ENCODE data around the gene TNNT2. TPM values are rescaled to one million over a fixed set of nuclear protein-coding genes. Genes with fewer than 3 reads are reported as not detected.
A peak's percentile ranks its signal among the peaks of the same experiment; 100 is the strongest.

Gene TNNT2
- total and polyA plus RNA-seq, 2 of the 13 experiments (the other 11 are each of a cell fraction or from before 2014, with no cell fraction given): 0.20 to 0.63 TPM

DNA sequence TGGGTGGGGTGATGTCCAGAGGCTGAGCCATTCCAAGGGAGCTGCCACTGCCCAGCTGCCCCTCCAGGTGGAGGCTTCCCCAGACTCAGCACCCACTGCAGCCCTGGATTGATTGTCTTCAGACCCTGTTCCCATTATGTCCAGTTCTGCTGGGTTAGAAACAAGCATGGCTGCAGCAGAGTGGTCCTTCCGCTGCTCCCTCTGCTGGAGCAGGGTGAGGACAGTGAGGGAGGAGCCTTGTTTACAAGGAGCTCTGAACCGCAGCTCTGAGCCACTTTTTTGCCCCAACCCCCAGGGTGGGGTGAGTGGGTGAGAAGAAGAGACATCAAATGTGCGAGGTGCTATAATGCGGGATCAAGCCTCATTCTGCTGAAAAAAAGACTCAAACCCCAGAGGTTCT, 2.3 kb downstream of the TNNT2 start:
- peak; percentile 32 for TF ChIP-seq CTCF (CRISPR knock-in tag; IDR thresholded peaks at IDR 0.05)
- no peak for TF ChIP-seq SMARCC2 (IDR thresholded peaks at IDR 0.05)
- no peak for TF ChIP-seq FOXA1 (IDR thresholded peaks at IDR 0.05)
- TF ChIP-seq FOXA1 (CRISPR knock-in tag; IDR thresholded peaks at IDR 0.05): peak; percentile 73
- TF ChIP-seq ZNF24 (IDR thresholded peaks at IDR 0.05): no peak
- no peak for TF ChIP-seq TBL1XR1 (IDR thresholded peaks at IDR 0.05; ENCODE audit: borderline replicate concordance, low read length, partially characterized antibody)
- TF ChIP-seq ZNF263 (CRISPR knock-in tag; IDR thresholded peaks at IDR 0.05): peak; percentile 99
- peak; percentile 66 for TF ChIP-seq FOXA3 (CRISPR knock-in tag; IDR thresholded peaks at IDR 0.05)
- peaks cover 3 to 49% of the 10 kb centered on the region in 2 experiments for H3K27me3 ChIP-seq (ENCODE audit: control insufficient read depth in 1 of 2, insufficient read depth in 2 of 2, low read length in 2 of 2)

DNA sequence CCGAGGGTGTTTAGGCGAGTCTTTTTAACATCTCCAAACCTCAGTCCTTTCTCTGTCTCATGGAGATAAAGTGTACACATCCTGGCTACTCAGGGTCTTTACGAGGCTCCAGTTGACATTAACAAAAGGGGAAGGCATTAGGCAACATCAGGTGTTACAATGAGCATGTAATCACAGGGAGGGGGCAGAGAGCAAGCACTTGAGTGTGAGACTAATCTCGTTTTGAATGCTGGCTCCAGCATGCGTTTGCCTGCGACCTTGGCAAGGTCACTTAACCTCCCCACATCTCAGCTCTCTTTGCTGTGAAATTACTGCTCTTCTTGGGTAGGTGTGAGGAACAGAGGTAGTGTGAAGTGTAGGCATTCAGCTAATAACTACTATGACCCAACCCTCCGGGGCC, 3.1 kb downstream of the TNNT2 start:
- ChIA-PET POLR2A (no interaction called here), CTCF (ENCODE audit: low intra/inter-chr PET ratio, low total read pairs) (no interaction called here)
- Histone ChIP-seq H2AFZ (ENCODE audit: low read length) (no peak overlapping the region), H3K27me3 (ENCODE audit: control insufficient read depth in 1 of 2, insufficient read depth in 2 of 2, low read length in 2 of 2) (peaks cover 3 to 49% of the 10 kb centered on the region in 2 experiments), H3K36me3 (replicated peaks in 1 of 2; ENCODE audit: control insufficient read depth in 1 of 2, insufficient read depth in 2 of 2, low read length in 2 of 2) (no peaks in the 10 kb centered on the region), H3K4me3 (replicated peaks in 1 of 3; ENCODE audit: insufficient read depth in 1 of 3, low read depth in 2 of 3, low read length in 3 of 3) (no peak overlapping the region), H3K9ac (ENCODE audit: insufficient read depth, low read depth, low read length) (no peak overlapping the region), H3K27ac (ENCODE audit: extremely low read length, insufficient read depth, low read length) (no peak overlapping the region), H4K20me1 (ENCODE audit: insufficient read depth, low read length) (no peaks in the 10 kb centered on the region), H3K9me3 (ENCODE audit: low read length) (no peaks in the 10 kb centered on the region), H3K4me1 (ENCODE audit: insufficient read depth, low read length) (no peaks in the 10 kb centered on the region), H3K4me2 (ENCODE audit: low read depth, low read length) (no peak overlapping the region), H3K79me2 (ENCODE audit: insufficient read depth, low read length) (no peaks in the 10 kb centered on the region)
- DNase-seq (ENCODE audit: low spot score) (no peak), ATAC-seq (no peak), FAIRE-seq (no peak)
- 0% methylated on average over 7 of the region's 7 CpGs for WGBS (ENCODE audit: low lambda C conversion rate)
- in situ Hi-C loops (cut with HindIII; ENCODE audit: extremely low pct_ligation_motif_present, low pct_unique_long_range_greater_than_20kb) (no loop called here), intact Hi-C loops (cut with micrococcal nuclease; ENCODE audit: unreplicated experiment) (no loop called here)
- no TSS peak for BruUV-seq (replicated peaks)
- TF ChIP-seq ZNF703 (CRISPR knock-in tag; IDR thresholded peaks at IDR 0.05; ENCODE audit: borderline replicate concordance) (no peak), CCDC6 (CRISPR knock-in tag; IDR thresholded peaks at IDR 0.05) (no peak), ZNF839 (CRISPR knock-in tag; IDR thresholded peaks at IDR 0.05; ENCODE audit: borderline replicate concordance) (no peak), THAP11 (CRISPR knock-in tag; IDR thresholded peaks at IDR 0.05) (no peak), IRF2 (CRISPR knock-in tag; IDR thresholded peaks at IDR 0.05) (no peak), NFE2L2 (IDR thresholded peaks at IDR 0.05; ENCODE audit: low read length) (no peak), FLYWCH1 (CRISPR knock-in tag; IDR thresholded peaks at IDR 0.05) (no peak)
- TF ChIP-seq, protein P1, sequence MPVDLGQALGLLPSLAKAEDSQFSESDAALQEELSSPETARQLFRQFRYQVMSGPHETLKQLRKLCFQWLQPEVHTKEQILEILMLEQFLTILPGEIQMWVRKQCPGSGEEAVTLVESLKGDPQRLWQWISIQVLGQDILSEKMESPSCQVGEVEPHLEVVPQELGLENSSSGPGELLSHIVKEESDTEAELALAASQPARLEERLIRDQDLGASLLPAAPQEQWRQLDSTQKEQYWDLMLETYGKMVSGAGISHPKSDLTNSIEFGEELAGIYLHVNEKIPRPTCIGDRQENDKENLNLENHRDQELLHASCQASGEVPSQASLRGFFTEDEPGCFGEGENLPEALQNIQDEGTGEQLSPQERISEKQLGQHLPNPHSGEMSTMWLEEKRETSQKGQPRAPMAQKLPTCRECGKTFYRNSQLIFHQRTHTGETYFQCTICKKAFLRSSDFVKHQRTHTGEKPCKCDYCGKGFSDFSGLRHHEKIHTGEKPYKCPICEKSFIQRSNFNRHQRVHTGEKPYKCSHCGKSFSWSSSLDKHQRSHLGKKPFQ (CRISPR knock-in tag; IDR thresholded peaks at IDR 0.05; ENCODE audit: insufficient replicate concordance): no peak

More for the DNA sequence above, 2.3 kb downstream of the TNNT2 start:
- in situ Hi-C loops (cut with HindIII; ENCODE audit: extremely low pct_ligation_motif_present, low pct_unique_long_range_greater_than_20kb) (loop anchor here (5.0 kb wide), 1 partner anchor 37 kb away; no protein-coding TSS in a partner anchor), intact Hi-C loops (cut with micrococcal nuclease; ENCODE audit: unreplicated experiment) (no loop called here)
- peak; percentile 25 for ATAC-seq
- H3K79me2 ChIP-seq (ENCODE audit: insufficient read depth, low read length): no peaks in the 10 kb centered on the region
- no peak overlapping the region for H2AFZ ChIP-seq (ENCODE audit: low read length)
- ChIA-PET POLR2A (no interaction called here), CTCF (ENCODE audit: low intra/inter-chr PET ratio, low total read pairs) (no interaction called here)
- H3K9me3 ChIP-seq (ENCODE audit: low read length): no peaks in the 10 kb centered on the region
- H3K4me3 ChIP-seq (replicated peaks in 1 of 3; ENCODE audit: insufficient read depth in 1 of 3, low read depth in 2 of 3, low read length in 3 of 3): no peak overlapping the region
- no peaks in the 10 kb centered on the region for H3K36me3 ChIP-seq (replicated peaks in 1 of 2; ENCODE audit: control insufficient read depth in 1 of 2, insufficient read depth in 2 of 2, low read length in 2 of 2)
- 20% methylated on average over 4 of the region's 4 CpGs for WGBS (ENCODE audit: low lambda C conversion rate)
- no peak for FAIRE-seq
- no peak overlapping the region for H3K4me2 ChIP-seq (ENCODE audit: low read depth, low read length)
- BruUV-seq (replicated peaks): no TSS peak
- no peak for DNase-seq (ENCODE audit: low spot score)
- no peaks in the 10 kb centered on the region for H4K20me1 ChIP-seq (ENCODE audit: insufficient read depth, low read length)
- no peak overlapping the region for H3K9ac ChIP-seq (ENCODE audit: insufficient read depth, low read depth, low read length)
- H3K27ac ChIP-seq (ENCODE audit: extremely low read length, insufficient read depth, low read length): no peak overlapping the region
- no peaks in the 10 kb centered on the region for H3K4me1 ChIP-seq (ENCODE audit: insufficient read depth, low read length)
